H1 (cell line): ENCODE data around the gene ANXA4. TPM values are rescaled to one million over a fixed set of nuclear protein-coding genes. Genes with fewer than 3 reads are reported as not detected.

Experiments
- PHF8 ChIP-seq: fragments of 200-600 bp; sonication (generic); conservative IDR thresholded peaks from 2 replicates; pipeline ENCODE4 v1.7.1; 2012; ENCODE audit warnings: low read depth, mild to moderate bottlenecking, inconsistent platforms, low read length, moderate library complexity
- POLR2A ChIP-seq, 2 experiments: IDR thresholded peaks; 1 replicate in 1 of 2; 2 replicates in 1 of 2; pipeline ENCODE4 v1.6.1; 2011; ENCODE audit warnings: low read depth in 2 of 2, low read length in 2 of 2, mild to moderate bottlenecking in 2 of 2; ENCODE audit errors: control extremely low read depth in 1 of 2
- RBBP5 ChIP-seq: IDR thresholded peaks from 2 replicates; pipeline ENCODE4 v1.7.1; 2012; ENCODE audit warnings: low read depth, mild to moderate bottlenecking, inconsistent platforms, low read length, moderate library complexity, borderline replicate concordance
- TAF1 ChIP-seq: IDR thresholded peaks from 2 replicates; pipeline ENCODE4 v1.6.1; 2011; ENCODE audit warnings: mild to moderate bottlenecking, low read depth, low read length
- TAF7 ChIP-seq: optimal IDR thresholded peaks from 2 replicates; pipeline ENCODE3; 2011; ENCODE audit warnings: low read depth, mild to moderate bottlenecking, inconsistent platforms, low read length, moderate library complexity, borderline replicate concordance
- TBP ChIP-seq: IDR thresholded peaks from 2 replicates; pipeline ENCODE4 v1.6.1; 2011; ENCODE audit warnings: low read depth, low read length, improper control_type of control experiment
- polyA plus RNA-seq, 7 experiments: library from polyadenylated mRNA; depleted of rRNA in 3 of 7; stranded (reverse) in 5 of 7; unstranded in 2 of 7; fragments of >200 nt in 5 of 7; fragments of 200-250 nt in 2 of 7; gene quantifications; 1 replicate in 5 of 7; 2 replicates in 1 of 7; 4 replicates in 1 of 7; pipeline versions ENCODE4 v1.2.1 to v1.2.3, GENCODE V29; 2011 to 2013; ENCODE audit warnings: missing spikeins in 2 of 7, mixed read lengths in 2 of 7
- total RNA-seq: library from RNA; stranded (reverse); fragmentation: NEBNext Ultra II Directional; extraction: Animal tissue kit (Norgen Biotek cat#: 25700); gene quantifications from 2 replicates; pipeline ENCODE4 v1.2.1, GENCODE V29; 2021
- TF ChIP-seq, protein P1 (sequence below): IDR thresholded peaks from 2 replicates; pipeline ENCODE4 v1.6.1; 2012; ENCODE audit warnings: inconsistent platforms

Gene ANXA4
- total and polyA plus RNA-seq, 2 of the 8 experiments (the other 6 are each of a cell fraction or from before 2014, with no cell fraction given): 9.4 to 17.6 TPM

DNA sequence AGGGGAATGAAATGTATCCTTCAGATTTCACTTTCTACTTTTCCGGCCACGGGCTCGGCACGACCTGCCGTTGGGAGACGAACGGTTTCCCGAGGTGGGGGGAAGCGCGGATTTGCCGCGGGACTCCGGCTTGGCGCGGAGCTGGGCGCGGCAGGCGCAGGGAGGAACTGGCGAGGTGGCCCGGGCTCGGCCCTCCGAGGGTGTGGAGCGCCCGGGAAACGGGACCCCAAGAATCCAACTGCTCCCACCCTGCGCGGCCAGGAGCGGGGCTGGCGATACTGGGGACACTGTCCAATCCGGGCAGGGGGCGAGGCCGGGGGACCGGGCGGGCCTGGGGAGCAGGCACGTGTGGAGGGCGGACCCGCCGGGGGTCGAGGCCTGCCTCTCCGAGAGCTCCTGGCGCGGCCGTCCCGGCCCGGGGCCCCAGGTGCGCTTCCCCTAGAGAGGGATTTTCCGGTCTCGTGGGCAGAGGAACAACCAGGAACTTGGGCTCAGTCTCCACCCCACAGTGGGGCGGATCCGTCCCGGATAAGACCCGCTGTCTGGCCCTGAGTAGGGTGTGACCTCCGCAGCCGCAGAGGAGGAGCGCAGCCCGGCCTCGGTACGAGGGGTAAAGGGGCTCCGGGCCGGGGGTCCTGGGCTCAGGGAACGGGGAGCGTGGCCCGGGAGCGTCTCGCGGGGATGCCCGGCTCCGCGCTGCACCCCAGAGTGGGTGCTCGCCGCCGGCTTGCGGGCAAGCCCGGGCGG is at the start of gene ANXA4 (continued):
- TF ChIP-seq, protein P1, sequence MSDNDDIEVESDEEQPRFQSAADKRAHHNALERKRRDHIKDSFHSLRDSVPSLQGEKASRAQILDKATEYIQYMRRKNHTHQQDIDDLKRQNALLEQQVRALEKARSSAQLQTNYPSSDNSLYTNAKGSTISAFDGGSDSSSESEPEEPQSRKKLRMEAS: peak; percentile 94
- peak; percentile 95 for TF ChIP-seq RBBP5
- TF ChIP-seq PHF8: no peak; the same call in 1 of the 2 replicates
- TF ChIP-seq TBP: 0 out of 2 replicates have a peak, but pooled peaks have one; percentile 16
- TF ChIP-seq POLR2A (IDR thresholded peaks at IDR 0.05; ENCODE audit: control extremely low read depth in 1 of 2, low read depth in 2 of 2, low read length in 2 of 2): peak in 1 of 2 experiments; percentile 54; a peak in 2 of 3 replicates
- TF ChIP-seq TAF1: peak; percentile 46; the same call in 1 of the 2 replicates
- peak; percentile 49 for TF ChIP-seq TAF7
- TF ChIP-seq, all 59 proteins: peak for 11
